Measurements from ENCODE around the gene PAGR1.
"Not testable (repeated sequence)": the region's sequence is repeated elsewhere in the genome, so short reads cannot be mapped to it uniquely, and the experiment has no call there.

The PAGR1 gene

GRCh38 chr16:29815793-29816693 lies at the start of gene PAGR1:
PAGR1 (plus strand) TSS chr16:29816152; CDS start chr16:29816526, 374 bp downstream.
- peak; percentile 98 for DNase-seq (ENCODE audit: low read depth)

- no peak for DNase-seq (ENCODE audit: low read depth)
These were observed 49.4 kb upstream of the PAGR1 start for GRCh38 chr16:29766571-29766970.

GRCh38 chr16:29767062-29767461 lies 48.9 kb upstream of the PAGR1 start:
- DNase-seq (ENCODE audit: low read depth) = no peak

- DNase-seq (ENCODE audit: low read depth) = no peak
These were observed 46.4 kb upstream of the PAGR1 start for GRCh38 chr16:29769507-29769906.

- no peak for DNase-seq (ENCODE audit: low read depth)
These were observed 45.6 kb upstream of the PAGR1 start for GRCh38 chr16:29770250-29770929.

- not testable (repeated sequence) for DNase-seq (ENCODE audit: low read depth)
These were observed 43.6 kb upstream of the PAGR1 start for GRCh38 chr16:29772330-29772729.

GRCh38 chr16:29774730-29775129 lies 41.2 kb upstream of the PAGR1 start:
- DNase-seq (ENCODE audit: low read depth) = no peak

GRCh38 chr16:29775742-29776408 lies 40.1 kb upstream of the PAGR1 start:
- DNase-seq (ENCODE audit: low read depth) = no peak

GRCh38 chr16:29777576-29778350 lies 38.2 kb upstream of the PAGR1 start, which contains the start of gene ZG16:
ZG16 (plus strand) TSS chr16:29778256; CDS start chr16:29779267, 1,011 bp downstream.
- no peak for DNase-seq (ENCODE audit: low read depth)

- DNase-seq (ENCODE audit: low read depth) = no peak
These were observed 36.5 kb upstream of the PAGR1 start for GRCh38 chr16:29779474-29779873.

- not testable (repeated sequence) for DNase-seq (ENCODE audit: low read depth)
These were observed 32.6 kb upstream of the PAGR1 start for GRCh38 chr16:29783094-29783953.

- DNase-seq (ENCODE audit: low read depth) = no peak
These were observed 31.8 kb upstream of the PAGR1 start for GRCh38 chr16:29784157-29784556.

- peak; percentile 63 for DNase-seq (ENCODE audit: low read depth)
These were observed 31.0 kb upstream of the PAGR1 start for GRCh38 chr16:29784901-29785500.

- DNase-seq (ENCODE audit: low read depth) = not testable (repeated sequence)
These were observed 28.8 kb upstream of the PAGR1 start for GRCh38 chr16:29787155-29787554.

GRCh38 chr16:29789775-29790182 lies 26.2 kb upstream of the PAGR1 start:
- DNase-seq (ENCODE audit: low read depth) = no peak

GRCh38 chr16:29790183-29790948 lies 25.6 kb upstream of the PAGR1 start, which contains the start of gene KIF22:
KIF22 (plus strand) TSS chr16:29790751; CDS start chr16:29790760, 9 bp downstream.
- peak; percentile 99 for DNase-seq (ENCODE audit: low read depth)

GRCh38 chr16:29790949-29791844 lies 24.8 kb upstream of the PAGR1 start:
- no peak for DNase-seq (ENCODE audit: low read depth)
